Measurements from ENCODE around the gene MOB3A.
A peak's percentile ranks its signal among the peaks of the same experiment; 100 is the strongest.

Gene MOB3A

DNA sequence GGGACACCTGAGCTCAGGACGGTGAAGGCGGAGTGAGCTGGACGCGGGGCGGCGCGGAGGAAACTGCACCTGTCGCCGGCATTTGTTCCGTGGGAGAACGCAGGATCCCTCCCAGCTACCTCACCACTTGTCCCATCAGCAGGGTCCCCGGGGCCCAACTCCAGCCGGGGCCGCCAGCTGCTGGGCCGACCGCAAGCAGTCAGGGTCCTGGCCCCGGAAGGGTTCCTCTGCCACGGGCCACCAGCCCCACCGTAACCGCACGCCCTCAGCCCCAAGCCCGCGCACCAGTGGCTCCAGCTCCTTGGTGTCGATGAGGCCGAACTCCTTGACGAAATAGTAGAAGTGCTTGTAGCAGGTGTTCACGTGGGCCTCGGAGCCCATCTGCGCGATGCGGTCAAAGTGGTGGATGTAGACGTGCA lies 19.6 kb downstream of the MOB3A start:
- peaks cover 24 to 67% of the 10 kb centered on the region in 2 donors for H3K36me3 ChIP-seq (ENCODE audit: control insufficient read depth in 1 of 2, insufficient read depth in 2 of 2, low read length in 2 of 2)
- H3K27ac ChIP-seq (ENCODE audit: low read length): no peak overlapping the region
- peaks cover 0 to 13% of the 10 kb centered on the region in 2 donors for H3K4me1 ChIP-seq (ENCODE audit: control insufficient read depth in 1 of 2, insufficient read depth in 2 of 2, low read length in 2 of 2)
- H3K27me3 ChIP-seq (ENCODE audit: low read depth, low read length): no peaks in the 10 kb centered on the region
- no peaks in the 10 kb centered on the region for H3K9me3 ChIP-seq (ENCODE audit: control insufficient read depth in 1 of 2, low read length in 2 of 2)
- H3K4me3 ChIP-seq (ENCODE audit: low read depth in 1 of 2, low read length in 2 of 2): no peak overlapping the region

DNA sequence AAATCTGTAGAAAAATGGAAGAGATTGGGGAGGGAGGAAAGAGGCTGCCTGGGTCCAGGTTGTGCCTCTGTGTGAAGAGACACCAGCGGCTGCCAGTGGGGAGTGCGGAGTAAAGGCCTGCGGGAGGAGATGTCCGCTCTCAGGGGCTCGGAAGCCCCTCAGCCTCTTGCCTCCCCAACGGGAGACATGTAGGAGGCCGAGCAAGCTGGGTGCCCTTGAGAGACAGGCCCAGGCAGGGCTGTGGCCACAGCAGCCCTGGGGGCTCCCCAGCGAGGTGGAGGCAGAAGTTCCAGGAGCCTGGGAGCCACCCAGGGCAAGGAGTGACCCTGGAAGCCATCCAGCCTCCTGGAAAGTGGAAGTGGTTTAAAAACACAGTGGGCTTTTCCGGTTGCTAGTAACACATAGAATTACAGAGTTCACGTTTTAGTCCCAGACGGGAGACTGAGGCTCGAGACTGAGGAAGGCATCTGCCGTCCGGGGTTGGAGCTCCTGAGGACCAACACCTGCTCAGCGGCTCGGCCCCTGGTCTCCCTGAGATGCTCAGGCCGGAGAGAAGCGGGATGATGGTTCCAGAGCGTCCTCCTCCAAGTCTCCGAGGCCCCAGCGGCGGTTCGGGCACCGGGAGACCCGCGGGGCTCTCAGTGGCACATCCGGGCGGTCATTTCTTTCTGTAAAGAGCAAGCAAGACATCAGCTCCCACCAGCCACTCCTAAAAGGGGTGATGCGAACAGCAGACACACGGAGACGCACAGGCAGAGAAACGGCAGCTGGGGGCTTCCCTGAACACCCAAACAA lies 23.2 kb downstream of the MOB3A start:
- Histone ChIP-seq H3K9me3 (ENCODE audit: control insufficient read depth in 1 of 2, low read length in 2 of 2) (no peaks in the 10 kb centered on the region), H3K27me3 (ENCODE audit: low read depth, low read length) (no peaks in the 10 kb centered on the region), H3K4me3 (ENCODE audit: low read depth in 1 of 2, low read length in 2 of 2) (no peak overlapping the region), H3K36me3 (ENCODE audit: control insufficient read depth in 1 of 2, insufficient read depth in 2 of 2, low read length in 2 of 2) (peaks cover 32 to 53% of the 10 kb centered on the region in 2 donors), H3K4me1 (ENCODE audit: control insufficient read depth in 1 of 2, insufficient read depth in 2 of 2, low read length in 2 of 2) (peaks cover 0 to 4% of the 10 kb centered on the region in 2 donors), H3K27ac (ENCODE audit: low read length) (no peak overlapping the region)

GRCh38 chr19:2070986-2071673 lies 25.0 kb downstream of the MOB3A start:
- Histone ChIP-seq H3K36me3 (ENCODE audit: control insufficient read depth in 1 of 2, insufficient read depth in 2 of 2, low read length in 2 of 2) (peaks cover 28 to 36% of the 10 kb centered on the region in 2 donors), H3K27ac (ENCODE audit: low read length) (no peak overlapping the region)

GRCh38 chr19:2070436-2070827 lies 25.7 kb downstream of the MOB3A start:
- H3K4me1 ChIP-seq (ENCODE audit: control insufficient read depth in 1 of 2, insufficient read depth in 2 of 2, low read length in 2 of 2): peaks cover 0 to 4% of the 10 kb centered on the region in 2 donors
- no peak overlapping the region for H3K27ac ChIP-seq (ENCODE audit: low read length)

More at GRCh38 chr19:2070986-2071673, 25.0 kb downstream of the MOB3A start:
- Histone ChIP-seq H3K27me3 (ENCODE audit: low read depth, low read length) (no peaks in the 10 kb centered on the region), H3K4me1 (ENCODE audit: control insufficient read depth in 1 of 2, insufficient read depth in 2 of 2, low read length in 2 of 2) (peaks cover 0 to 4% of the 10 kb centered on the region in 2 donors), H3K9me3 (ENCODE audit: control insufficient read depth in 1 of 2, low read length in 2 of 2) (no peaks in the 10 kb centered on the region), H3K4me3 (ENCODE audit: low read depth in 1 of 2, low read length in 2 of 2) (no peak overlapping the region)

DNA sequence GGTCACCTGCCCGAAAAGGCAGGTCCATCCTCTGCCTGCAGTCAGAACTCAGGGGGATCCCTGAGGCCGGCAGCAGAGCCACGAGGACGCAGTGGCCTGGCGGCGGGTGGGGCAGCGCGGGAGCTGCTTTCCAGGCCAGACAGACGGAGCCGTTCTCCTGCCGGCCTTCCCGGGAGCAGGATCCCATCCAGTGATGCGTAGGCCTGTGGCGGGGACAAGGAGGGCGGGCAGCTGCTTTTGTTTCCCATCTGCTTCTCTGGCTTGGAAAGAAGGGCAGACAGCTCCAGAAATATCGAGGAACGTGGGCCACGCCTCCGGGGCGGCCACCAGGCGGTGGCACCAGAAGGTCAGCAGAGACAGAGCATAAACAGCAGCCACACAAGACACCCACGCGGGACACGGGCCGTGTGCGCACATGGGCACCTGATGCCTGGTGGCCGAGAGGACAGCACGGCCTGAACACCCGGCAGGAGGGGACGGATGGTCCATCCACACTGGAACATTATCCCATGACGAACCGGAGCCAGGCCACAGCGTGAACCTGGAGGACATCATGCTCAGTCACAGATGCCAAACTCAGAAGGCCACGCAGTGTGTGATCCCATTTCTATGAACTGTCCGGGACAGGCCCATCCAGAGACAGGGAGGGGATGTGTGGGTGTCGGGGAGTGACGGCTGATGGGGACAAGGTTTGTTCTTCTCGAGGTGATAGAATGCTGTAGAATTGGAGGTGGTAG lies 31.2 kb downstream of the MOB3A start:
- no peaks in the 10 kb centered on the region for H3K27me3 ChIP-seq (ENCODE audit: low read depth, low read length)
- H3K36me3 ChIP-seq (ENCODE audit: control insufficient read depth in 1 of 2, insufficient read depth in 2 of 2, low read length in 2 of 2): no peaks in the 10 kb centered on the region
- H3K9me3 ChIP-seq (ENCODE audit: control insufficient read depth in 1 of 2, low read length in 2 of 2): no peaks in the 10 kb centered on the region
- H3K27ac ChIP-seq (ENCODE audit: low read length): peak overlapping the region; percentile 51
- peak overlapping the region in 1 of 2 donors; percentile 17 for H3K4me3 ChIP-seq (ENCODE audit: low read depth in 1 of 2, low read length in 2 of 2)
- peaks cover 8 to 40% of the 10 kb centered on the region in 2 donors for H3K4me1 ChIP-seq (ENCODE audit: control insufficient read depth in 1 of 2, insufficient read depth in 2 of 2, low read length in 2 of 2)

More at GRCh38 chr19:2070436-2070827, 25.7 kb downstream of the MOB3A start:
- H3K4me3 ChIP-seq (ENCODE audit: low read depth in 1 of 2, low read length in 2 of 2): no peak overlapping the region
- no peaks in the 10 kb centered on the region for H3K9me3 ChIP-seq (ENCODE audit: control insufficient read depth in 1 of 2, low read length in 2 of 2)
- H3K27me3 ChIP-seq (ENCODE audit: low read depth, low read length): no peaks in the 10 kb centered on the region
- H3K36me3 ChIP-seq (ENCODE audit: control insufficient read depth in 1 of 2, insufficient read depth in 2 of 2, low read length in 2 of 2): peaks cover 25 to 31% of the 10 kb centered on the region in 2 donors

DNA sequence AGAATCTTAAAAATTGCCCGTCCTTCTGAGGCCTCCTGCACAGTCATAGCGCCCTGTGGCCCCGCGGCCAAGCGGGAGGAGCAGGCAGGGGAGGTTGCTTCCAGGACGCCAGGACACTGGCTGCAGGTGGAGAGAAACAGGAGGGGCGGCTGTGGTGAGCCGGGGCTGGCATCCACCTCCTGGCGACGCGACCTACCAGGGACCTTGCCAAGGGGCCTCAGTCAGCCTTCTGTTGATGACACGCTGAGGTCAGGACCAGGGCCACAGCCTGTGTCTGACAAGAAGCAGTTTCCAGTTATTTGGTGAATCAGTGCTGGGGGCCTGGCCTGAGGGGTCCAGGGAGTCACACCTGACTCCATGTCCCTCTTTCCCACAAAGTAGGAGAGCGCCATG lies 31.7 kb downstream of the MOB3A start:
- Histone ChIP-seq H3K27me3 (ENCODE audit: low read depth, low read length) (no peaks in the 10 kb centered on the region), H3K27ac (ENCODE audit: low read length) (peak overlapping the region; percentile 51), H3K36me3 (ENCODE audit: control insufficient read depth in 1 of 2, insufficient read depth in 2 of 2, low read length in 2 of 2) (peaks cover 0 to 1% of the 10 kb centered on the region in 2 donors), H3K4me3 (ENCODE audit: low read depth in 1 of 2, low read length in 2 of 2) (peak overlapping the region in 1 of 2 donors; percentile 17), H3K4me1 (ENCODE audit: control insufficient read depth in 1 of 2, insufficient read depth in 2 of 2, low read length in 2 of 2) (peaks cover 9 to 43% of the 10 kb centered on the region in 2 donors), H3K9me3 (ENCODE audit: control insufficient read depth in 1 of 2, low read length in 2 of 2) (no peaks in the 10 kb centered on the region)

DNA sequence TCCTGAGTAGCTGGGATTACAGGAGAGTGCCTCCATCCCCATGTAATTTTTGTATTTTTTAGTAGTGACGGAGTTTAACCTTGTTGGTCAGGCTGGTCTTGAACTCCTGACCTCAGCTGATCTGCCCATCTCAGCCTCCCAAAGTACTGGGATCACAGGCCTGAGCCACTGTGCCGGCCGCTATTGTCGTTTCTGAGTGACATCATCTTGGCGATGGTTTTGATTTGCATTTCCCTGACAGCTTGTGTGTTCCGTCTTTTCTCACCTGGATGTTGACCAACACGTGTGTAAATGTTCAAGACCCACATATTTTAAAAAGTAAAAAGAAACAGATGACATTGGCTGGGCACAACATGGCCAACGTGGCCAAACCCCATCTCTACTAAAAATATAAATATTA lies 32.3 kb downstream of the MOB3A start:
- H3K4me1 ChIP-seq (ENCODE audit: control insufficient read depth in 1 of 2, insufficient read depth in 2 of 2, low read length in 2 of 2): peaks cover 11 to 48% of the 10 kb centered on the region in 2 donors
- no peaks in the 10 kb centered on the region for H3K9me3 ChIP-seq (ENCODE audit: control insufficient read depth in 1 of 2, low read length in 2 of 2)
- no peak overlapping the region for H3K4me3 ChIP-seq (ENCODE audit: low read depth in 1 of 2, low read length in 2 of 2)
- no peaks in the 10 kb centered on the region for H3K27me3 ChIP-seq (ENCODE audit: low read depth, low read length)
- H3K36me3 ChIP-seq (ENCODE audit: control insufficient read depth in 1 of 2, insufficient read depth in 2 of 2, low read length in 2 of 2): peaks cover 0 to 3% of the 10 kb centered on the region in 2 donors
- no peak overlapping the region for H3K27ac ChIP-seq (ENCODE audit: low read length)

DNA sequence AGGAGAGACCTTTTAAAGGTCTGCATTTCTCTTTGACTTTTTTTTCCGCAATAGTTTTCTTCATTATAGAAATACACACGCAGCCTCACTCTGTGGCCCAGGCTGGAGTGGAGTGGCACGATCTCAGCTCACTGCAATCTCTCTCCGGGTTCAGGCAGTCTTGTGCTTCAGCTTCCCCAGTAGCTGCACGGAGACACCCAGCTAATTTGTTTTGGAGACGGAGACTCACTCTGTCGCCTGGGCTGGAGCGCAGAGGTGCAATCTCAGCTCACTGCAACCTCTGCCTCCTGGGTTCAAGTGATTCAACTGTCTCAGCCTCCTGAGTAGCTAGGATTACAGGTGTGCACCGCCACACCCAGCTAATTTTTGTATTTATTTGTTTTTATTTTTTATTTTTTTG lies 33.4 kb downstream of the MOB3A start:
- peak overlapping the region in 1 of 2 donors; percentile 89 for H3K4me3 ChIP-seq (ENCODE audit: low read depth in 1 of 2, low read length in 2 of 2)
- peaks cover 11 to 57% of the 10 kb centered on the region in 2 donors for H3K4me1 ChIP-seq (ENCODE audit: control insufficient read depth in 1 of 2, insufficient read depth in 2 of 2, low read length in 2 of 2)
- peaks cover 0 to 3% of the 10 kb centered on the region in 2 donors for H3K36me3 ChIP-seq (ENCODE audit: control insufficient read depth in 1 of 2, insufficient read depth in 2 of 2, low read length in 2 of 2)
- H3K9me3 ChIP-seq (ENCODE audit: control insufficient read depth in 1 of 2, low read length in 2 of 2): no peaks in the 10 kb centered on the region
- H3K27me3 ChIP-seq (ENCODE audit: low read depth, low read length): no peaks in the 10 kb centered on the region
- no peak overlapping the region for H3K27ac ChIP-seq (ENCODE audit: low read length)

- no peaks in the 10 kb centered on the region for H3K27me3 ChIP-seq (ENCODE audit: low read depth, low read length)
- H3K9me3 ChIP-seq (ENCODE audit: control insufficient read depth in 1 of 2, low read length in 2 of 2): no peaks in the 10 kb centered on the region
- H3K27ac ChIP-seq (ENCODE audit: low read length): peak overlapping the region; percentile 83
- peaks cover 0 to 3% of the 10 kb centered on the region in 2 donors for H3K36me3 ChIP-seq (ENCODE audit: control insufficient read depth in 1 of 2, insufficient read depth in 2 of 2, low read length in 2 of 2)
- H3K4me1 ChIP-seq (ENCODE audit: control insufficient read depth in 1 of 2, insufficient read depth in 2 of 2, low read length in 2 of 2): peaks cover 11 to 57% of the 10 kb centered on the region in 2 donors
- H3K4me3 ChIP-seq (ENCODE audit: low read depth in 1 of 2, low read length in 2 of 2): peak overlapping the region; percentile 80 to 89
Measured at GRCh38 chr19:2062389-2062729, 33.8 kb downstream of the MOB3A start.

DNA sequence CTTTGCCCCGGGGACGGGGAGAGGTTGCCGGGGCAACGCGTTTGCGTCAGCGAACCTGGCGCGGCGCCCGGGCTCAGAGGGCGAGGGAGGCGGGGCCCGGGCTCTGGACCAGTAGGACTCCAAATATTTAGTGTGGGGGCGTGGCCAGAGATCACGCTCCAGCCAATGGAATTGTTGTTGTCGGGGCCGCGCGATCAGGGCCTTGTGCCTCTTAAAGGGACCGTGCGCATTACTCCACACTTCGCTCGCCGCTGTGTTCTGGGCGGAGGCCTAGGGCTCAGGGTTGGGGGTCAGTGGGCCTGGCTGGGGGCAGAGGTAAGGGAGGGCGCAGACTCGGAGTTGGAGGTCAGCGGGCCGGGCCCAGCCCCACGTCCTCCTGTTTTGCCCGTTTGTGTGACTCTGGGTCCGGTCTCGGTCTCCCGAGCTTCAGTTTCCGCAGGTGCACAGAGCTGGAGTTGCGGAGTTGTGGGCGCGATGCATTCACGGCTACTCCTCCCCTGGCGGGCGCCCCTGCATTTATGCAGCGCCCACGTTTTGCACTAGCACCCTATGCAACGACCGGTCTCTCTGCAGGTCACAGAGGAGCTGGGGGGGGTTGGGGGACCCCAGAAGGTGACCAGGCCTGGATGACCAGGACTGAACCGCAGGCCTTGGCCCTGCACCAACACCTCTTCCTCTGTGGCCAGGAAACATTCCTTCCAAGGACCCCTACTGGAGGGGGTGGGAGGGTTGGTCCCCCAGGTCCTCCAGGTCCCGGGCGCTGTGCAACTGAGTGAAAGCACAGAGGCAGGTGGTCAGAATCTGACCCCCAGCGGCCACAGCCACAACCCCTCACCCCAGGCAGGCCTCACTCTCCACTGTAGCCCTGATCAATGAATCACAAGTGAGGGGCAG lies 34.4 kb downstream of the MOB3A start:
- H3K27ac ChIP-seq (ENCODE audit: low read length): peak overlapping the region; percentile 95
- H3K36me3 ChIP-seq (ENCODE audit: control insufficient read depth in 1 of 2, insufficient read depth in 2 of 2, low read length in 2 of 2): peaks cover 0 to 3% of the 10 kb centered on the region in 2 donors
- H3K27me3 ChIP-seq (ENCODE audit: low read depth, low read length): no peaks in the 10 kb centered on the region
- H3K4me3 ChIP-seq (ENCODE audit: low read depth in 1 of 2, low read length in 2 of 2): peak overlapping the region; percentile 80 to 89
- peaks cover 11 to 57% of the 10 kb centered on the region in 2 donors for H3K4me1 ChIP-seq (ENCODE audit: control insufficient read depth in 1 of 2, insufficient read depth in 2 of 2, low read length in 2 of 2)
- H3K9me3 ChIP-seq (ENCODE audit: control insufficient read depth in 1 of 2, low read length in 2 of 2): no peaks in the 10 kb centered on the region
